ENCODE results near the gene MYH11.

MYH11 gene

GRCh38 chr16:15894571-15895374, 37.9 kb upstream of the MYH11 start:
- Histone ChIP-seq H2AFZ (ENCODE audit: low read length) (no peak overlapping the region), H3K9ac (ENCODE audit: low read length) (no peak overlapping the region), H3K9me3 (ENCODE audit: low read length) (no peaks in the 10 kb centered on the region), H3K79me2 (ENCODE audit: insufficient read depth, low read length) (no peaks in the 10 kb centered on the region), H3K27ac (ENCODE audit: low read depth, low read length, poor library complexity, severe bottlenecking) (no peak overlapping the region), H3K9me2 (ENCODE audit: low read depth, low read length) (no peaks in the 10 kb centered on the region), H3F3A (ENCODE audit: insufficient read depth, low read length) (no peaks in the 10 kb centered on the region), H3K4me1 (ENCODE audit: insufficient read depth, low read length, severe bottlenecking) (peaks cover 16% of the 10 kb centered on the region), H4K20me1 (ENCODE audit: insufficient read depth, low read length) (no peaks in the 10 kb centered on the region), H3K4me2 (ENCODE audit: low read length) (no peak overlapping the region), H3K27me3 (ENCODE audit: insufficient read depth, low read length) (no peaks in the 10 kb centered on the region), H3K4me3 (ENCODE audit: low read depth, low read length, poor library complexity, severe bottlenecking) (no peak overlapping the region), H3K36me3 (ENCODE audit: insufficient read depth, low read length) (no peaks in the 10 kb centered on the region)
- no peak for TF ChIP-seq EZH2 (IDR thresholded peaks at IDR 0.05; ENCODE audit: borderline replicate concordance, low read length)
- TF ChIP-seq, protein P1, sequence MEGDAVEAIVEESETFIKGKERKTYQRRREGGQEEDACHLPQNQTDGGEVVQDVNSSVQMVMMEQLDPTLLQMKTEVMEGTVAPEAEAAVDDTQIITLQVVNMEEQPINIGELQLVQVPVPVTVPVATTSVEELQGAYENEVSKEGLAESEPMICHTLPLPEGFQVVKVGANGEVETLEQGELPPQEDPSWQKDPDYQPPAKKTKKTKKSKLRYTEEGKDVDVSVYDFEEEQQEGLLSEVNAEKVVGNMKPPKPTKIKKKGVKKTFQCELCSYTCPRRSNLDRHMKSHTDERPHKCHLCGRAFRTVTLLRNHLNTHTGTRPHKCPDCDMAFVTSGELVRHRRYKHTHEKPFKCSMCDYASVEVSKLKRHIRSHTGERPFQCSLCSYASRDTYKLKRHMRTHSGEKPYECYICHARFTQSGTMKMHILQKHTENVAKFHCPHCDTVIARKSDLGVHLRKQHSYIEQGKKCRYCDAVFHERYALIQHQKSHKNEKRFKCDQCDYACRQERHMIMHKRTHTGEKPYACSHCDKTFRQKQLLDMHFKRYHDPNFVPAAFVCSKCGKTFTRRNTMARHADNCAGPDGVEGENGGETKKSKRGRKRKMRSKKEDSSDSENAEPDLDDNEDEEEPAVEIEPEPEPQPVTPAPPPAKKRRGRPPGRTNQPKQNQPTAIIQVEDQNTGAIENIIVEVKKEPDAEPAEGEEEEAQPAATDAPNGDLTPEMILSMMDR (IDR thresholded peaks at IDR 0.05; ENCODE audit: low read length): no peak

DNA sequence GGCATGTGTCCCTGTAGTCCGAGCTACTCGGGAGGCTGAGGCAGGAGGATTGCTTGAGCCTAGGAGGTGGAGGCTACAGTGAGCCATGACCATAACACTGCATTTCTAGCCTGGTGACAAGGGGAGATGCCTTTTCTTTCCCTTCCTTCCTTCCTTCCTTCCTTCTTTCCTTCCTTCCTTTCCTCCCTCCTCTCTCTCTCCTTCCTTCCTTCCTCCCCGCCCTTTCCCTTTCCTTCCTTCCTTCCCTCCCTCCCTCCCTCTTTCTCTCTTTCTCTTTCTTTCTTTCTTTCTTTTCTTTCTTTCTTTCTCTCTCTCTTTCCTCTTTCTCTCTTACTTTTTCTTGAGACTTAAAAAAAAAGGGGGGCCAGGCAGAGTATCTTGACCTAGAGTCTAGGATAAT, 34.7 kb upstream of the MYH11 start:
- Histone ChIP-seq H3K27ac (ENCODE audit: low read depth, low read length, poor library complexity, severe bottlenecking) (no peak overlapping the region), H4K20me1 (ENCODE audit: insufficient read depth, low read length) (no peaks in the 10 kb centered on the region), H3K9me3 (ENCODE audit: low read length) (no peaks in the 10 kb centered on the region), H3K27me3 (ENCODE audit: insufficient read depth, low read length) (no peaks in the 10 kb centered on the region), H3K9ac (ENCODE audit: low read length) (no peak overlapping the region), H2AFZ (ENCODE audit: low read length) (no peak overlapping the region), H3K4me2 (ENCODE audit: low read length) (no peak overlapping the region), H3F3A (ENCODE audit: insufficient read depth, low read length) (no peaks in the 10 kb centered on the region), H3K79me2 (ENCODE audit: insufficient read depth, low read length) (peaks cover 17% of the 10 kb centered on the region), H3K4me3 (ENCODE audit: low read depth, low read length, poor library complexity, severe bottlenecking) (no peak overlapping the region), H3K36me3 (ENCODE audit: insufficient read depth, low read length) (no peaks in the 10 kb centered on the region), H3K9me2 (ENCODE audit: low read depth, low read length) (no peaks in the 10 kb centered on the region), H3K4me1 (ENCODE audit: insufficient read depth, low read length, severe bottlenecking) (peaks cover 20% of the 10 kb centered on the region)
- no peak for TF ChIP-seq EZH2 (IDR thresholded peaks at IDR 0.05; ENCODE audit: borderline replicate concordance, low read length)

- Histone ChIP-seq H3K4me2 (ENCODE audit: low read length) (peak within 1 kb of the TSS; percentile 82), H3K27me3 (ENCODE audit: insufficient read depth, low read length) (no peaks in the 10 kb centered on the region), H3K4me1 (ENCODE audit: insufficient read depth, low read length, severe bottlenecking) (peaks cover 29% of the 10 kb centered on the region), H2AFZ (ENCODE audit: low read length) (peak within 1 kb of the TSS; percentile 82), H3K36me3 (ENCODE audit: insufficient read depth, low read length) (peaks cover 19% of the 10 kb centered on the region), H3K27ac (ENCODE audit: low read depth, low read length, poor library complexity, severe bottlenecking) (peak within 1 kb of the TSS; percentile 86), H3K9ac (ENCODE audit: low read length) (peak within 1 kb of the TSS; percentile 89), H3K9me3 (ENCODE audit: low read length) (no peaks in the 10 kb centered on the region), H3K9me2 (ENCODE audit: low read depth, low read length) (no peaks in the 10 kb centered on the region), H3F3A (ENCODE audit: insufficient read depth, low read length) (no peaks in the 10 kb centered on the region), H3K4me3 (ENCODE audit: low read depth, low read length, poor library complexity, severe bottlenecking) (peak within 1 kb of the TSS; percentile 87), H4K20me1 (ENCODE audit: insufficient read depth, low read length) (no peaks in the 10 kb centered on the region), H3K79me2 (ENCODE audit: insufficient read depth, low read length) (peaks cover 44% of the 10 kb centered on the region)
- no peak for TF ChIP-seq EZH2 (IDR thresholded peaks at IDR 0.05; ENCODE audit: borderline replicate concordance, low read length)
Measured at GRCh38 chr16:15888072-15888976, 31.5 kb upstream of the MYH11 start, which contains the start of gene CEP20. Gene CEP20, minus strand, starts transcription at chr16:15888603. Its CDS starts 18 bp downstream, at chr16:15888585.

- Histone ChIP-seq H2AFZ (ENCODE audit: low read length) (no peak overlapping the region), H3F3A (ENCODE audit: insufficient read depth, low read length) (no peaks in the 10 kb centered on the region), H3K27me3 (ENCODE audit: insufficient read depth, low read length) (no peaks in the 10 kb centered on the region), H3K36me3 (ENCODE audit: insufficient read depth, low read length) (peaks cover 29% of the 10 kb centered on the region), H3K9me2 (ENCODE audit: low read depth, low read length) (no peaks in the 10 kb centered on the region), H4K20me1 (ENCODE audit: insufficient read depth, low read length) (no peaks in the 10 kb centered on the region), H3K4me1 (ENCODE audit: insufficient read depth, low read length, severe bottlenecking) (peaks cover 29% of the 10 kb centered on the region), H3K4me2 (ENCODE audit: low read length) (peak overlapping the region; percentile 82), H3K79me2 (ENCODE audit: insufficient read depth, low read length) (peaks cover 44% of the 10 kb centered on the region), H3K9me3 (ENCODE audit: low read length) (no peaks in the 10 kb centered on the region), H3K27ac (ENCODE audit: low read depth, low read length, poor library complexity, severe bottlenecking) (no peak overlapping the region), H3K9ac (ENCODE audit: low read length) (peak overlapping the region; percentile 89), H3K4me3 (ENCODE audit: low read depth, low read length, poor library complexity, severe bottlenecking) (peak overlapping the region; percentile 87)
- TF ChIP-seq EZH2 (IDR thresholded peaks at IDR 0.05; ENCODE audit: borderline replicate concordance, low read length): no peak
- TF ChIP-seq, protein P1 (IDR thresholded peaks at IDR 0.05; ENCODE audit: low read length): no peak
Measured at GRCh38 chr16:15887283-15887682, 30.5 kb upstream of the MYH11 start.

Data from OCI-LY1 (cell line).